GM23338 (cell line): ENCODE data around the gene ARHGEF19. TPM values are rescaled to one million over a fixed set of nuclear protein-coding genes. Genes with fewer than 3 reads are reported as not detected.

Experiments
- ATAC-seq: fragments of 200-7000 bp; cut with Tn5 transposase; 3 replicates; pipeline ENCODE4 v1.9.1; 2020
- DNase-seq: peaks from one replicate; pipeline ENCODE4 v3.0.0-alpha.2; 2015; ENCODE audit warnings: low spot score
- H2AFZ ChIP-seq: fragments of 200-600 bp; sonication (generic); 2 replicates; pipeline ENCODE4 v1.8.0; 2016; ENCODE audit warnings: antibody characterized with exemption, mild to moderate bottlenecking, moderate library complexity
- H3F3A ChIP-seq: fragments of 200-600 bp; sonication (generic); replicated peaks from 2 replicates; pipeline ENCODE4 v1.8.0; 2017; ENCODE audit warnings: antibody characterized with exemption, mixed run types, low read depth
- H3K27ac ChIP-seq: fragments of 200-600 bp; sonication (generic); 2 replicates; pipeline ENCODE4 v1.6.1; 2016; ENCODE audit warnings: low read depth
- H3K27me3 ChIP-seq: fragments of 200-600 bp; sonication (generic); 2 replicates; pipeline ENCODE4 v1.8.0; 2016; ENCODE audit warnings: mild to moderate bottlenecking, mixed run types, moderate library complexity; ENCODE audit not compliant: insufficient read depth
- H3K36me3 ChIP-seq: fragments of 200-600 bp; sonication (generic); 2 replicates; pipeline ENCODE4 v1.8.0; 2016; ENCODE audit warnings: mild to moderate bottlenecking; ENCODE audit not compliant: insufficient read depth
- H3K4me1 ChIP-seq: fragments of 200-600 bp; sonication (generic); 2 replicates; pipeline ENCODE4 v1.8.0; 2016; ENCODE audit warnings: mild to moderate bottlenecking, moderate library complexity; ENCODE audit not compliant: insufficient read depth
- H3K4me2 ChIP-seq: fragments of 200-600 bp; sonication (generic); 2 replicates; pipeline ENCODE4 v1.7.1; 2017; ENCODE audit warnings: mixed run types
- H3K4me3 ChIP-seq: fragments of 200-600 bp; sonication (generic); 2 replicates; pipeline ENCODE4 v1.6.1; 2016; ENCODE audit warnings: mixed run types
- H3K79me2 ChIP-seq: fragments of 200-600 bp; sonication (generic); replicated peaks from 2 replicates; pipeline ENCODE4 v1.8.0; 2017; ENCODE audit warnings: mild to moderate bottlenecking; ENCODE audit not compliant: insufficient read depth
- H3K9me2 ChIP-seq: fragments of 200-600 bp; sonication (generic); 2 replicates; pipeline ENCODE4 v1.8.0; 2017; ENCODE audit not compliant: insufficient read depth
- H4K20me1 ChIP-seq: fragments of 200-600 bp; sonication (generic); replicated peaks from 2 replicates; pipeline ENCODE4 v1.8.0; 2017; ENCODE audit warnings: mild to moderate bottlenecking; ENCODE audit not compliant: insufficient read depth
- H3K27ac Mint-ChIP-seq: 2 replicates; pipeline ENCODE4 v1.8.0; 2020; ENCODE audit warnings: inconsistent platforms, mild to moderate bottlenecking, moderate library complexity, mixed read lengths
- H3K27me3 Mint-ChIP-seq: 3 replicates; pipeline ENCODE4 v1.8.0; 2022; ENCODE audit warnings: low read depth, mild to moderate bottlenecking, moderate library complexity, mixed read lengths, inconsistent platforms; ENCODE audit not compliant: insufficient read depth, poor library complexity
- H3K36me3 Mint-ChIP-seq: 3 replicates; pipeline ENCODE4 v1.8.0; 2021; ENCODE audit warnings: low read depth, mild to moderate bottlenecking, inconsistent platforms, moderate library complexity, mixed read lengths
- H3K4me1 Mint-ChIP-seq: 3 replicates; pipeline ENCODE4 v1.8.0; 2020; ENCODE audit warnings: mild to moderate bottlenecking, inconsistent platforms, mixed read lengths
- H3K4me3 Mint-ChIP-seq: 3 replicates; pipeline ENCODE4 v1.8.0; 2021; ENCODE audit warnings: moderate library complexity, mild to moderate bottlenecking, inconsistent platforms, mixed read lengths
- H3K9me3 Mint-ChIP-seq: 3 replicates; pipeline ENCODE4 v1.8.0; 2020; ENCODE audit warnings: moderate library complexity, mild to moderate bottlenecking, inconsistent platforms, mixed read lengths
- CREB1 ChIP-seq: fragments of 250-450 bp; sonication (Bioruptor Pico); IDR thresholded peaks from 2 replicates; pipeline ENCODE4 v1.5.0; 2020; ENCODE audit warnings: low read depth, mild to moderate bottlenecking, moderate library complexity
- CTCF ChIP-seq, 2 experiments: fragments of 200-600 bp in 1 of 2; sonication (generic) in 1 of 2; conservative IDR thresholded peaks; 2 replicates each; pipeline versions ENCODE4 v1.5.1 to v1.6.1; 2016 to 2017; ENCODE audit warnings: antibody characterized with exemption in 2 of 2, low read depth in 2 of 2, mild to moderate bottlenecking in 2 of 2, moderate library complexity in 1 of 2
- ETS1 ChIP-seq: IDR thresholded peaks from 2 replicates; pipeline ENCODE4 v1.6.1; 2016; ENCODE audit warnings: antibody characterized with exemption
- EZH2 ChIP-seq: fragments of 200-600 bp; sonication (generic); IDR thresholded peaks from one replicate; pipeline ENCODE4 v1.8.0; 2017; ENCODE audit warnings: antibody characterized with exemption, mild to moderate bottlenecking, low read depth; ENCODE audit not compliant: unreplicated experiment
- EZH2phosphoT487 ChIP-seq: fragments of 200-600 bp; sonication (generic); IDR thresholded peaks from one replicate; pipeline ENCODE4 v1.8.1; 2018; ENCODE audit warnings: antibody characterized with exemption; ENCODE audit not compliant: unreplicated experiment
- POLR2AphosphoS5 ChIP-seq: IDR thresholded peaks from 2 replicates; pipeline ENCODE4 v1.6.1; 2016; ENCODE audit warnings: antibody characterized with exemption, low read depth
- REST ChIP-seq: IDR thresholded peaks from one replicate; pipeline ENCODE4 v1.6.1; 2018; ENCODE audit warnings: antibody characterized with exemption; ENCODE audit not compliant: unreplicated experiment
- STAT1 ChIP-seq: IDR thresholded peaks from one replicate; pipeline ENCODE4 v1.6.1; 2016; ENCODE audit warnings: antibody characterized with exemption; ENCODE audit not compliant: unreplicated experiment
- ZNF114 ChIP-seq: fragments of 250-450 bp; sonication (Bioruptor Pico); IDR thresholded peaks from 2 replicates; pipeline ENCODE4 v1.5.0; 2020; ENCODE audit warnings: mild to moderate bottlenecking, moderate library complexity
- ZNF331 ChIP-seq: fragments of 250-450 bp; sonication (Bioruptor Pico); IDR thresholded peaks from 2 replicates; pipeline ENCODE4 v1.5.0; 2020; ENCODE audit warnings: low read depth, mild to moderate bottlenecking, moderate library complexity
- polyA plus RNA-seq: library from polyadenylated mRNA; unstranded; fragments of >200 nt; fragmentation: Nextera tagmentation; extraction: Ambion mirVana; gene quantifications from 2 replicates; pipeline ENCODE4 v1.2.1, GENCODE V29; 2016
- total RNA-seq: library from RNA; depleted of rRNA; stranded (reverse); fragments of >200 nt; shearing (Covaris generic); gene quantifications from 2 replicates; pipeline ENCODE4 v1.2.3, GENCODE V29; 2014

ARHGEF19 gene
- total and polyA plus RNA-seq, 2 experiments from 2014 or later = 19.5 to 46.4 TPM

- Mint-ChIP-seq H3K36me3 (no peaks in the 10 kb centered on the region), H3K4me3 (peak overlapping the region; percentile 75), H3K9me3 (no peaks in the 10 kb centered on the region), H3K27ac (no peak overlapping the region), H3K4me1 (peaks cover 19% of the 10 kb centered on the region), H3K27me3 (peaks cover 50% of the 10 kb centered on the region)
- Histone ChIP-seq H4K20me1 (no peaks in the 10 kb centered on the region; the same call in 1 of the 2 replicates), H3K79me2 (no peaks in the 10 kb centered on the region), H3K4me1 (peaks cover 13% of the 10 kb centered on the region; the same call in 1 of the 2 replicates), H3F3A (peaks cover 16% of the 10 kb centered on the region), H2AFZ (peak overlapping the region; percentile 97), H3K4me3 (peak overlapping the region; percentile 69), H3K27me3 (peaks cover 54% of the 10 kb centered on the region), H3K27ac (no peak overlapping the region), H3K36me3 (no peaks in the 10 kb centered on the region), H3K9me2 (no peaks in the 10 kb centered on the region), H3K4me2 (peak overlapping the region; percentile 95)
- TF ChIP-seq ETS1 = no peak
- TF ChIP-seq POLR2AphosphoS5 = peak; percentile 65; the same call in 1 of the 2 replicates
- ATAC-seq (peak; percentile 88), DNase-seq (peak; percentile 95)
Measured at GRCh38 chr1:16226490-16227179, 14.2 kb upstream of the ARHGEF19 start.

- Histone ChIP-seq H3K4me2 (peak overlapping the region; percentile 95), H3K4me1 (peaks cover 13% of the 10 kb centered on the region; the same call in 1 of the 2 replicates), H3K79me2 (no peaks in the 10 kb centered on the region), H3K36me3 (no peaks in the 10 kb centered on the region), H3K27ac (no peak overlapping the region), H2AFZ (peak overlapping the region; percentile 97), H4K20me1 (no peaks in the 10 kb centered on the region; the same call in 1 of the 2 replicates), H3K27me3 (peaks cover 54% of the 10 kb centered on the region), H3K9me2 (no peaks in the 10 kb centered on the region), H3K4me3 (peak overlapping the region; percentile 69), H3F3A (peaks cover 16% of the 10 kb centered on the region)
- no peak for TF ChIP-seq REST
- TF ChIP-seq EZH2phosphoT487 = no peak
- no peak for TF ChIP-seq EZH2
- no peak for TF ChIP-seq ZNF114 (CRISPR knock-in tag)
- no peak for TF ChIP-seq ETS1
- no peak for TF ChIP-seq ZNF331 (CRISPR knock-in tag)
- TF ChIP-seq CTCF (conservative IDR thresholded peaks at IDR 0.05; ENCODE audit: low read depth in 2 of 2) = no peak
- TF ChIP-seq POLR2AphosphoS5 = no peak
- no peak for TF ChIP-seq CREB1 (CRISPR knock-in tag)
- no peak for TF ChIP-seq STAT1
- Mint-ChIP-seq H3K36me3 (no peaks in the 10 kb centered on the region), H3K4me3 (peak overlapping the region; percentile 75), H3K27me3 (peaks cover 52% of the 10 kb centered on the region), H3K4me1 (peaks cover 19% of the 10 kb centered on the region), H3K9me3 (no peaks in the 10 kb centered on the region; the same call in 2 of the 3 replicates), H3K27ac (no peak overlapping the region)
- DNase-seq (no peak), ATAC-seq (no peak)
Measured at GRCh38 chr1:16226129-16226489, 13.7 kb upstream of the ARHGEF19 start.
